Mucosa of rectum (tissue), 2 donors: ENCODE measurements around the gene NFATC2.

Source experiments
- H3K27ac ChIP-seq, 2 donors: one replicate each; pipeline ENCODE4 v1.7.0; 2013; ENCODE audit warnings: inconsistent platforms in 2 of 2, low read depth in 2 of 2, low read length in 2 of 2
- H3K27me3 ChIP-seq, 2 donors: one replicate each; pipeline ENCODE4 v1.7.0; 2013; ENCODE audit warnings: low read length in 2 of 2; ENCODE audit not compliant: control insufficient read depth in 2 of 2, insufficient read depth in 2 of 2
- H3K36me3 ChIP-seq, 2 donors: one replicate each; pipeline ENCODE4 v1.7.0; 2013; ENCODE audit warnings: low read length in 2 of 2; ENCODE audit not compliant: control insufficient read depth in 2 of 2, insufficient read depth in 2 of 2
- H3K4me1 ChIP-seq, 2 donors: one replicate each; pipeline ENCODE4 v1.7.0; 2013; ENCODE audit warnings: low read length in 2 of 2, mild to moderate bottlenecking in 1 of 2; ENCODE audit not compliant: control insufficient read depth in 2 of 2, insufficient read depth in 2 of 2
- H3K4me3 ChIP-seq, 2 donors: one replicate each; pipeline ENCODE4 v1.7.0; 2013; ENCODE audit warnings: low read length in 2 of 2
- H3K9ac ChIP-seq, 2 donors: one replicate each; pipeline ENCODE4 v1.7.0; 2013; ENCODE audit warnings: low read length in 2 of 2, low read depth in 1 of 2, mild to moderate bottlenecking in 1 of 2
- H3K9me3 ChIP-seq, 2 donors: one replicate each; pipeline ENCODE4 v1.7.0; 2013; ENCODE audit warnings: low read length in 2 of 2; ENCODE audit not compliant: control insufficient read depth in 2 of 2
- donor health status: healthy.
- donor health status: Normal muscosa, but diverticular disease.

The NFATC2 gene

DNA sequence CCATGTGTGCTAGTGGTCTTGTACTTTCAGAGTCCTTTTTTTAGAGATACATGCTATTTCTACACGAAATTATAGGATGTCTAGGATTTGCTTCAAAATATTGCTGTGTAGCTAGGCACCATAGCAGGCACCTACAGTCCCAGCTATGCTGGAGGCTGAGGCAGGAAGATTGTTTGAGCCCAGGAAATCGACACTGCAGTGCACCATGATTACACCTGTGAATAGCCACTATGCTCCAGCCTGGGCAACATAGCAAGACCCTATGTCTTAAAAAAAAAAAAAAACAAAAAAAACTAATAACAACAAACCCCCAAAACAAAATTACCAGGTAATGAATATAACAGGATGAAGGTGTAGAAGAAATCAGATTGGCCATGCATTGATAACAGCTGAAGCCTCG is 121.7 kb downstream of the NFATC2 start:
- Histone ChIP-seq H3K9ac (no peak overlapping the region), H3K27ac (no peak overlapping the region), H3K9me3 (no peaks in the 10 kb centered on the region), H3K36me3 (peaks cover 0 to 2% of the 10 kb centered on the region in 2 donors), H3K4me1 (peaks cover 0 to 6% of the 10 kb centered on the region in 2 donors), H3K27me3 (no peaks in the 10 kb centered on the region), H3K4me3 (no peak overlapping the region)

GRCh38 chr20:51420111-51420510 is 122.4 kb downstream of the NFATC2 start:
- no peak overlapping the region for H3K27ac ChIP-seq
- no peaks in the 10 kb centered on the region for H3K9me3 ChIP-seq
- H3K9ac ChIP-seq: no peak overlapping the region
- peaks cover 0 to 4% of the 10 kb centered on the region in 2 donors for H3K4me1 ChIP-seq
- H3K36me3 ChIP-seq: peaks cover 0 to 2% of the 10 kb centered on the region in 2 donors
- H3K27me3 ChIP-seq: no peaks in the 10 kb centered on the region
- no peak overlapping the region for H3K4me3 ChIP-seq

- peaks cover 0 to 2% of the 10 kb centered on the region in 2 donors for H3K36me3 ChIP-seq
- H3K9ac ChIP-seq: no peak overlapping the region
- no peaks in the 10 kb centered on the region for H3K9me3 ChIP-seq
- no peak overlapping the region for H3K4me3 ChIP-seq
- no peaks in the 10 kb centered on the region for H3K27me3 ChIP-seq
- H3K4me1 ChIP-seq: peaks cover 0 to 4% of the 10 kb centered on the region in 2 donors
- no peak overlapping the region for H3K27ac ChIP-seq
Observed at GRCh38 chr20:51419646-51420045, 122.9 kb downstream of the NFATC2 start.

DNA sequence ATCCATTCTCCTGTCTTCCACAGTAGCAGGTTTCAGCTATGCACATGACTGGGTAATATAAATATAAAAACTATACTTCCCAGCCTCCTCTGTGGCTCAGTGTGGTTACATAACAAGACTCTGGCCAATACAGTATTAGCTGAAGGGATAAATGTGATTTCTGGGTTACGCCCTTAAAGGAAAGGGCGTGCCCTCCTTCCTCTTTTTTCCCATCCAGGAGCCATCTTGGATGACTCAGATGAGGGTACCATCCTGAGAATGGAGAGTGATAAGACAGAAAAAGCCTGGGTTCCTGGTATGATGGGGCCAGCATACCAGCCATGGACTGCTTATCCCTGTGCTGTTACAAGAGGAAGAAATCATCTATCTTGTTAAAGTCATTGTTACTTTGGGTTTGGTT is 123.3 kb downstream of the NFATC2 start:
- Histone ChIP-seq H3K4me1 (peaks cover 0 to 4% of the 10 kb centered on the region in 2 donors), H3K4me3 (no peak overlapping the region), H3K9me3 (no peaks in the 10 kb centered on the region), H3K9ac (no peak overlapping the region), H3K36me3 (peaks cover 0 to 2% of the 10 kb centered on the region in 2 donors), H3K27ac (no peak overlapping the region), H3K27me3 (no peaks in the 10 kb centered on the region)

GRCh38 chr20:51418137-51418529 is 124.4 kb downstream of the NFATC2 start:
- peaks cover 0 to 2% of the 10 kb centered on the region in 2 donors for H3K36me3 ChIP-seq

GRCh38 chr20:51417250-51418136 is 125.0 kb downstream of the NFATC2 start:
- H3K9ac ChIP-seq: no peak overlapping the region
- peaks cover 0 to 2% of the 10 kb centered on the region in 2 donors for H3K36me3 ChIP-seq
- H3K4me3 ChIP-seq: no peak overlapping the region
- H3K9me3 ChIP-seq: no peaks in the 10 kb centered on the region
- H3K27me3 ChIP-seq: no peaks in the 10 kb centered on the region
- peaks cover 0 to 6% of the 10 kb centered on the region in 2 donors for H3K4me1 ChIP-seq
- H3K27ac ChIP-seq: peak overlapping the region in 1 of 2 donors; percentile 27

More at GRCh38 chr20:51418137-51418529, 124.4 kb downstream of the NFATC2 start:
- no peak overlapping the region for H3K4me3 ChIP-seq
- H3K4me1 ChIP-seq: peaks cover 0 to 4% of the 10 kb centered on the region in 2 donors
- H3K27ac ChIP-seq: no peak overlapping the region
- H3K27me3 ChIP-seq: no peaks in the 10 kb centered on the region
- H3K9me3 ChIP-seq: no peaks in the 10 kb centered on the region
- H3K9ac ChIP-seq: no peak overlapping the region

DNA sequence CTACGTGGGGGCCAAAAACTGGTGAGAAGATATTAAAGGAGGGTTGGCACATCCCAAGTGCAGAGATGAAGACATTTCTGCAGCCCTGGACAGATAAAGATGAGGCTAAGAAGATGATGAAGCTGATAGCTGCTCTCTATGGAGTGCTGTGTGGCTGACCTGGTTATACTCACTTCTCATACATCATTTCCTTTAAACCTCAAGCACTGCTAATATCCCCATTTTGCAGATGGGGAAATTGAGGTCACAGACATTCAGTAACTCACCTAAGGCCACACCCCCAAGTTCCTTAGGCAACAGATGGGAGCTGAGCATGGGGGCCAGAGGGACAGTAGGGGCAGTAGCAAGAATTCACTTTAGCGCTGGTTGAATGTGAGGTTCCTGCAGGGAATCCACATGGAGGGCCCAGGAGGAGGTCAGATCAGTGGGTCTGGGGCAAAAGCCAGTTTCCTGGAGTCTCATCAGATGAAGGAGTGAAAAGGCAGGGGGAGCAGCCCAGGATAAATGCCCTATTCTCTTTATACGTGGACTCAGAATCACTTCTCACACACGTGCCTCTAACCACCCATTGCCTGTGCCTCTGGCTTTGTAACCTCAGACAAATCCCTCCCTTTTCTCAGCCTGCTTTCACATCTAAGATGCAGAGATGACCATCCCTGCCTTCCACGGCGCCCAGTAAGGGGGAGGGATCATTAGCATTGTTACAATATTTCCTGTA is 125.8 kb downstream of the NFATC2 start:
- no peak overlapping the region for H3K4me3 ChIP-seq
- no peak overlapping the region for H3K9ac ChIP-seq
- H3K27ac ChIP-seq: peak overlapping the region in 1 of 2 donors; percentile 27
- peaks cover 0 to 2% of the 10 kb centered on the region in 2 donors for H3K36me3 ChIP-seq
- H3K27me3 ChIP-seq: no peaks in the 10 kb centered on the region
- peaks cover 0 to 13% of the 10 kb centered on the region in 2 donors for H3K4me1 ChIP-seq
- H3K9me3 ChIP-seq: no peaks in the 10 kb centered on the region

DNA sequence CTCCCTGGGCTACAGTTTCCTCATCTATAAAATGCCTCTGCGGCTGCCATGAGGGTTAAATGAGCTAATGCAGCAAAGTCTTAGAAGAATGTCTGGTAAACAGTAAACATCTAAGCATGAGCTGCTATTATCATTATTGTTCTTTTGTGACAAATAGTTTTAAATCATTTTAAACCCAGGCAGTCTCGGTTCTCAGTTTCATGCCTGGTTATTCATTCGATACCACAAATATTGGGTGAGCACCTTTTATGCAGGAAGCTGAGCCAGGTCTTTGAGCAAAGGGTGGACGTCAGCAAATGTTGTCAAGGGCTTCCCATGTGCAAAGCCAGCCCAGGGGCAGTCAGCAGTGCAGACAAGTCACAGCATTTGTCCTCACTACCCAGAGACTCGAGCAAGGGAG is 128.7 kb downstream of the NFATC2 start:
- H3K36me3 ChIP-seq: peaks cover 5 to 9% of the 10 kb centered on the region in 2 donors
- H3K9me3 ChIP-seq: no peaks in the 10 kb centered on the region
- H3K4me3 ChIP-seq: no peak overlapping the region
- no peak overlapping the region for H3K27ac ChIP-seq
- H3K4me1 ChIP-seq: peaks cover 0 to 13% of the 10 kb centered on the region in 2 donors
- no peak overlapping the region for H3K9ac ChIP-seq
- H3K27me3 ChIP-seq: no peaks in the 10 kb centered on the region

GRCh38 chr20:51412951-51413481 is 129.5 kb downstream of the NFATC2 start:
- Histone ChIP-seq H3K27ac (peak overlapping the region; percentile 20 to 32), H3K4me1 (peaks cover 0 to 13% of the 10 kb centered on the region in 2 donors), H3K9me3 (no peaks in the 10 kb centered on the region), H3K36me3 (peaks cover 5 to 9% of the 10 kb centered on the region in 2 donors), H3K27me3 (no peaks in the 10 kb centered on the region), H3K9ac (no peak overlapping the region), H3K4me3 (no peak overlapping the region)
